AG04450 (cell line): ENCODE measurements around the gene CORO6. TPM values are rescaled to one million over a fixed set of nuclear protein-coding genes. Genes with fewer than 3 reads are reported as not detected.

Experiments used
- CTCF ChIA-PET: fragments of 300-600, 350-600 bp; formaldehyde crosslinking; extraction: SDS; loops from one replicate; lab custom pipeline; 2022; ENCODE audit warnings: antibody characterized with exemption, inconsistent platforms; lab: Charles Lee
- POLR2A ChIA-PET: fragments of 350-600 bp; formaldehyde crosslinking; extraction: SDS; loops from one replicate; lab custom pipeline; 2021; ENCODE audit warnings: antibody characterized with exemption, inconsistent platforms; lab: Yijun Ruan, JAX
- DNase-seq: peaks from one replicate; pipeline ENCODE4 v3.0.0-alpha.2; 2011; ENCODE audit warnings: low read depth, low spot score
- H3K27ac ChIP-seq: one replicate; pipeline ENCODE4 v1.5.1; 2012; ENCODE audit warnings: low read depth, low read length, control low read depth
- H3K27me3 ChIP-seq: one replicate; pipeline ENCODE4 v1.6.0; 2012; ENCODE audit warnings: low read length; ENCODE audit not compliant: control insufficient read depth, insufficient read depth
- H3K4me3 ChIP-seq: 2 replicates; pipeline ENCODE4 v1.5.1; 2011; ENCODE audit warnings: mild to moderate bottlenecking, low read depth, low read length, control low read depth
- H3K9me3 ChIP-seq: 2 replicates; pipeline ENCODE4 v1.5.1; 2012; ENCODE audit warnings: low read length; ENCODE audit not compliant: control insufficient read depth, insufficient read depth
- CTCF ChIP-seq: IDR thresholded peaks from 2 replicates; pipeline ENCODE4 v1.5.1; 2011; ENCODE audit warnings: low read depth, low read length, control low read depth, inconsistent platforms
- polyA plus RNA-seq: library from polyadenylated mRNA; depleted of rRNA; stranded (reverse); fragments of >200 nt; gene quantifications from 2 replicates; pipeline ENCODE4 v1.2.3, GENCODE V29; 2011

The CORO6 gene
- polyA plus RNA-seq, 1 experiment = 9.3 TPM

GRCh38 chr17:29612404-29613280, 10.1 kb downstream of the CORO6 start:
- Histone ChIP-seq H3K27ac (no peak overlapping the region), H3K9me3 (peaks cover 9% of the 10 kb centered on the region; the same call in 1 of the 2 replicates), H3K4me3 (no peak overlapping the region), H3K27me3 (no peaks in the 10 kb centered on the region)
- DNase-seq = no peak
- POLR2A ChIA-PET = interaction anchor here (0.6 kb wide), 1 partner anchor 33 kb away, joined by 3 read pairs; no protein-coding TSS in a partner anchor
- TF ChIP-seq CTCF = no peak
- CTCF ChIA-PET = interaction anchor here (0.7 to 1.6 kb wide), 5 partner anchors 12 to 167 kb away, joined by 3 to 7 read pairs (median 4); no protein-coding TSS in a partner anchor

GRCh38 chr17:29612094-29612403, 10.7 kb downstream of the CORO6 start:
- no peak for TF ChIP-seq CTCF
- ChIA-PET POLR2A (no interaction called here), CTCF (no interaction called here)
- DNase-seq = no peak
- Histone ChIP-seq H3K27ac (no peak overlapping the region), H3K4me3 (no peak overlapping the region), H3K27me3 (no peaks in the 10 kb centered on the region), H3K9me3 (peaks cover 9% of the 10 kb centered on the region; the same call in 1 of the 2 replicates)

- no peak overlapping the region for H3K27ac ChIP-seq
- peaks cover 9% of the 10 kb centered on the region; the same call in 1 of the 2 replicates for H3K9me3 ChIP-seq
- no peaks in the 10 kb centered on the region for H3K27me3 ChIP-seq
- ChIA-PET CTCF (no interaction called here), POLR2A (no interaction called here)
- TF ChIP-seq CTCF = no peak
- no peak for DNase-seq
- H3K4me3 ChIP-seq = no peak overlapping the region
Observed at GRCh38 chr17:29611351-29612093, 11.2 kb downstream of the CORO6 start.

GRCh38 chr17:29610395-29610794, 12.3 kb downstream of the CORO6 start:
- DNase-seq = no peak
- no peak for TF ChIP-seq CTCF
- no peak overlapping the region for H3K4me3 ChIP-seq
- peaks cover 9% of the 10 kb centered on the region; the same call in 1 of the 2 replicates for H3K9me3 ChIP-seq
- no peak overlapping the region for H3K27ac ChIP-seq
- POLR2A ChIA-PET = no interaction called here
- H3K27me3 ChIP-seq = no peaks in the 10 kb centered on the region
- CTCF ChIA-PET = no interaction called here
